Posterior vena cava (tissue), 2 donors: Measurements from ENCODE around the gene CPA4. TPM values are rescaled to one million over a fixed set of nuclear protein-coding genes. Genes with fewer than 3 reads are reported as not detected.

Source experiments
- DNase-seq: peaks from one replicate; pipeline ENCODE4 v3.0.0-alpha.2; 2020; ENCODE audit warnings: low spot score
- intact Hi-C, 2 donors: fragments of 100-400 bp; cut with DNase I; formaldehyde crosslinking; loops; one replicate each; pipeline versions ENCODE4 v1.14.1 to v1.14.2; 2022 to 2023
- total RNA-seq, 2 donors: library from RNA; stranded (reverse); fragmentation: NEBNext Ultra II Directional; extraction: Animal tissue kit (Norgen Biotek cat#: 25700); gene quantifications; one replicate each; pipeline ENCODE4 v1.2.1, GENCODE V29; 2021
- donor health status: DM: yes; HTN: yes; CAD: no.
- donor health status: DM: yes; HTN: yes; CAD: no.

Gene CPA4
- total RNA-seq, 2 donors from 2014 or later, result 0.37 to 0.62 TPM

DNA sequence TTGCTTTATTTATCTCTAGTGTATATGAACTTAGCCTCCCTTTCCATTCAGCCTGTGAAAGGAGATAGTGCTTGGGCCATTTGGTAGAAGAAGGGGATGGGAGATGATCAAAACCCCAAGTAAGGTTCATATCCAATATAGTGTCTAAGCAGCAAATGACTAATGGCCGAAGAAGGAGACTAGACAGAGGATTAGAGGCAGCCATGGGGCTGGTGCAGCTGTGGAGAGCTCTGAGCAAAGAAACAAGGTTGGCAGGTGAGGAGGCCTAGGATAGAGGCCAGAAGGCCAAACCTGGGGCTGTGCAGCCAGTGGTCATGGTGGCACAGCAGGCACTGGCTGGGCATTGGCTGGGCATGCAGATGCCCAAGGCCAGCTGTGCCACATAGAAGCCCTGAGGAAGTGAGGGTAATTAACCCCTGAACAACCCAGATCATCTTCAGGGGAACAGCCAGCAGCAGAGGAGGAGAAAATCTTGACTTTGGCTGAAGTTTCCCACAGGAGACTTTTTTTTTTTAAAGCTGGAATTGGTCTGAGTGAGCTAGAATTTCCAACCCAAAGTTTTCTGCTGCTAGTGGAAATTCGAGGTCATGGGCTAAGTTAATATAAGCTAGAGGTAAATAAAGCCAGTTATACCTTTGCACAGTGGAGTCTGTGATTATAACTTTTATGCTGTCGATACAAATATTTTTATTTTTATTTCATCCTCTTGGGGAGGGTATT is 77.0 kb downstream of the CPA4 start:
- intact Hi-C loops, result no loop called here
- no peak for DNase-seq

DNA sequence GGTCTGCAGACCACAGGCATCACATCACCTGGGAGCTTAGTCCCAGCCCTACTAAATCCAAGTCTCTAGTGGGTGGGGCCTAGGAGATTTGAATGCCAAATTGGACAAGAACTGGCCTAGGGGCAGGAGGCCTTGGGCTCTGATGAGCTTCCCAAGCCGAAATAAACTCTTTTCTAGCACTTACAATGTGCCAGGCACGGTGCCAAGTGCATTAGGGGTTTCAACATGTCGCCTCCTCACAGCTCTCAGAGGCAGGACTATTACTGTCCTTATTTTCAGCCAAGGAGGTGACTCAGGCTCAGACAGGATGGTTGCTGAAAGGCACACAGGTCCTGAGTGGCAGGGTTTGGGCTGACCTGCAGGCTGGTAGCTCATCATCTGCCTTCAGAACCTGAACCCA is 78.1 kb downstream of the CPA4 start:
- intact Hi-C loops, result no loop called here
- peak; percentile 92 for DNase-seq

DNA sequence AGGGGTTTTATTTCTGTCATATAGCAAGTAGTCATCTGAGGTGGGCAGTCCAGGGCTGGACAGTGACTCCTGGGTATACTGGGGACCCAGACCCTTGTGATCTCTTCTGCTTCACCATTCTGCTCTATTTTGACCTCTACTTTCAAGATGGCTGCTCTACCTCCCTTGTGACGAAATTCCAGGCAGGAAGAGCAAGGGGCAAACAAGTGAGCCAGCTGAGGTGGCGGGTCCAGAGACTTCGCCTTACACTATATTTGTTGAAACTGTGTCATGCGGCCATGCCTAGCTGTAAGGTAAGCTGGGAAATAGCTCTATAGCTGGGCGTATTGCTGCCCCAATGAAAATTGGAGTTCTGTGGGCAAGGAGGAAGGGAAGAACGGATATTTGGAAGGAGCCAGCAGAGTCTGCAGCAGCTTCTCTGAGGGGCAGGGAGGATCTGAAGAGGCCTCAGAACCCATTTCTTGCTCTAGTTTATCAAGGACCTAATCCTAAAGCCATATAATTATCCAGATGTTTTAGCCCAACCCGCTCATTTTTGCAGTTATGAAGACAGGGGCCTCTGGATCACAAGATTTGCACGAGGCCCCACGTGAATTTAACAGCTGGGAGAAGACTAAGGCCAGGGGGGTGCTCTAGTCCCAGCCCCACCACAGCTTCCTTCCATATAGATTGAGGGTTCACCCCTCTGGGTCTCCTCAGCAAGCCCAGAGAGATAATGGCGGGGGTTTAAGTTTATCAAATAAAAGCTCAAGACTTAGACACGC is 79.6 kb downstream of the CPA4 start:
- peak; percentile 23 for DNase-seq

More for the DNA sequence above, 79.6 kb downstream of the CPA4 start:
- intact Hi-C loops, result no loop called here

Other genes with a start within 250 kb of the CPA4 start
- 10 to 100 TPM; 11.4 to 13.2 TPM for gene ZC3HC1, start 241.8 kb upstream of the CPA4 start, total RNA-seq
- gene KLHDC10, start 222.6 kb upstream of the CPA4 start, total RNA-seq, result 10 to 100 TPM; 22.6 to 24.6 TPM
- 10 to 100 TPM; 12.4 to 12.8 TPM for gene TMEM209, start 87.8 kb upstream of the CPA4 start, total RNA-seq
- gene SSMEM1, start 85.3 kb upstream of the CPA4 start, total RNA-seq, result not detected
- under 1 TPM in 1 of 2 donors, not detected in 1; 0.67 TPM for gene CPA2, start 26.3 kb upstream of the CPA4 start, total RNA-seq
- gene CPA5, start 51.7 kb downstream of the CPA4 start, total RNA-seq, result not detected
- gene CPA1, start 87.3 kb downstream of the CPA4 start, total RNA-seq, result 1 to 10 TPM in 1 of 2 donors, under 1 TPM in 1; 0.79 to 6.7 TPM
- 10 to 100 TPM in 1 of 2 donors, 1 to 10 TPM in 1; 5.0 to 11.5 TPM for gene CEP41, start 147.9 kb downstream of the CPA4 start, total RNA-seq
- gene MEST, start 198.9 kb downstream of the CPA4 start, total RNA-seq, result 10 to 100 TPM in 1 of 2 donors, 1 to 10 TPM in 1; 6.0 to 19.8 TPM